NCI-H1930 (cell line): ENCODE data around the gene ZNF534.
"Not testable (repeated sequence)": the region's sequence is repeated elsewhere in the genome, so short reads cannot be mapped to it uniquely, and the experiment has no call there.

Experiments
- DNase-seq, 2 experiments: peaks; one replicate each; lab custom pipeline; 2025; lab: John Stamatoyannopoulos, UW

Gene ZNF534

DNA sequence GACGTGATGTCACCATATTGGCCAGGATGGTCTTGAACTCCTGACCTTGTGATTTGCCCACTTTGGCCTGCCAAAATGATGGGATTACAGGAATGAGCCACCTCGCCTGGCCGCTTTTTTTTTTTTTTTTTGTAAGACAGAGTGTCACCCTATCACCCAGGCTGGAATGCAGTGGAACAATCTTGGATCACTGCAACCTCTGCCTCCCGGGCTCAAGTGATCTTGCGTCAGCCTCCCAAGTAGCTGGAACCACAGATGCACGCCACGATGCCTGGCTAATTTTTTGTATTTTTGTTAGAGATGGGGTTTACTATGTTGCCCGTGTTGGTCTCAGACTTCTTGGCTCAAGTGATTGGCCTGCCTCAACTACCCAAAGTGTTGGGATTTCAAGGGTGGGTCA is 69.6 kb downstream of the ZNF534 start:
- DNase-seq = no peak

DNA sequence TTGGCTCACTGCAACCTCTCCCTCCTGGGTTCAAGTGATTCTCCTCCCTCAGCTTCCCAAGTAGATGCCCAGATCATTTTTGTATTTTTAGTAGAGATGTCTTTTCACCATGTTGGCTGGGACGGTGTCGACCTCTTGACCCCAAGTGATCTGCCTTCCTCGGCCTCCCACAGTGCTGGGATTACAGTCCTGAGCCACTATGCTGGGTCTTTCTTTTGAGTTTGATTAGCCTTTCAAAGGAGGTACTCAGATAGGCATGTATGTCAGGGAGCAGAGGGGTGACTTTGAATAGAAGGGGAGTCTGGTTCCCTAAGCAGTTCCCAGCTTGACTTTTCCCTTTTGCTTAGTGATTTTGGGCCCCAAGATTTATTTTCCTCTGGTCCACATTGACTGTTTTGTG is 71.5 kb downstream of the ZNF534 start:
- not testable (repeated sequence) for DNase-seq

DNA sequence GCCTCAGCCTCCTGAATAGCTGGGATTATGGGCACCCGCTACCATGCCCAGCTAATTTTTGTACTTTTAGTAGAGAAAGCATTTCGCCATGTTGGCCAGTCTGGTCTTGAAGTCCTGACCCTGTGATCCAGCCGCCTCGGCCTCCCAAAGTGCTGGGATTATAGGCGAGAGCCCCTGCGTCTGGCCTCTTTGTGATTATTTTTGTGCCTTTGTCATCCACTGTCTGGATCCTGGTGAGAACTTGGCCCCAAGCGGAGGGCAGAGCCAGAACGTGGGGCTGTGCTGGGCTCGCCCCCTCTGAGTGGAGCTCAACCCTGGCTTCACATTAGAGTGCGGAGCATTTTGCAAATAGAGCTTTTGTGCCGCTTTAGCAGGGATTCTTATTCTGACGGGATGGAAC is 72.0 kb downstream of the ZNF534 start:
- not testable (repeated sequence) for DNase-seq
